GM23338 (cell line): ENCODE results near the gene PHC2.

Source experiments
- CREB1 ChIP-seq: fragments of 250-450 bp; sonication (Bioruptor Pico); IDR thresholded peaks from 2 replicates; pipeline ENCODE4 v1.5.0; 2020; ENCODE audit warnings: low read depth, mild to moderate bottlenecking, moderate library complexity
- CTCF ChIP-seq, 2 experiments: fragments of 200-600 bp in 1 of 2; sonication (generic) in 1 of 2; conservative IDR thresholded peaks; 2 replicates each; pipeline versions ENCODE4 v1.5.1 to v1.6.1; 2016 to 2017; ENCODE audit warnings: antibody characterized with exemption in 2 of 2, low read depth in 2 of 2, mild to moderate bottlenecking in 2 of 2, moderate library complexity in 1 of 2
- ETS1 ChIP-seq: IDR thresholded peaks from 2 replicates; pipeline ENCODE4 v1.6.1; 2016; ENCODE audit warnings: antibody characterized with exemption
- EZH2 ChIP-seq: fragments of 200-600 bp; sonication (generic); IDR thresholded peaks from one replicate; pipeline ENCODE4 v1.8.0; 2017; ENCODE audit warnings: antibody characterized with exemption, mild to moderate bottlenecking, low read depth; ENCODE audit not compliant: unreplicated experiment
- EZH2phosphoT487 ChIP-seq: fragments of 200-600 bp; sonication (generic); IDR thresholded peaks from one replicate; pipeline ENCODE4 v1.8.1; 2018; ENCODE audit warnings: antibody characterized with exemption; ENCODE audit not compliant: unreplicated experiment
- JUNB ChIP-seq: IDR thresholded peaks from one replicate; pipeline ENCODE4 v1.6.1; 2016; ENCODE audit warnings: antibody characterized with exemption; ENCODE audit not compliant: unreplicated experiment
- NANOG ChIP-seq: IDR thresholded peaks from 2 replicates; pipeline ENCODE4 v1.6.1; 2016; ENCODE audit warnings: antibody characterized with exemption, borderline replicate concordance
- POLR2AphosphoS5 ChIP-seq: IDR thresholded peaks from 2 replicates; pipeline ENCODE4 v1.6.1; 2016; ENCODE audit warnings: antibody characterized with exemption, low read depth
- REST ChIP-seq: IDR thresholded peaks from one replicate; pipeline ENCODE4 v1.6.1; 2018; ENCODE audit warnings: antibody characterized with exemption; ENCODE audit not compliant: unreplicated experiment

- no peak for TF ChIP-seq EZH2phosphoT487
- no peak for TF ChIP-seq EZH2
- TF ChIP-seq CTCF (conservative IDR thresholded peaks at IDR 0.05; ENCODE audit: low read depth in 2 of 2), result no peak
- TF ChIP-seq POLR2AphosphoS5, result no peak
- no peak for TF ChIP-seq NANOG
- TF ChIP-seq REST, result no peak
- TF ChIP-seq CREB1, result no peak
- TF ChIP-seq JUNB, result no peak
- no peak for TF ChIP-seq ETS1
These were observed 23.4 kb downstream of the PHC2 start for GRCh38 chr1:33407352-33408092.
